K562 (cell line): ENCODE measurements around the gene CST3. TPM values are rescaled to one million over a fixed set of nuclear protein-coding genes. Genes with fewer than 3 reads are reported as not detected.

Experiments
- ATAC-seq: fragments of 200-7000 bp; cut with Tn5 transposase; 3 replicates; pipeline ENCODE4 v1.9.1; 2020; ENCODE audit warnings: moderate library complexity
- BruUV-seq: library from RNA; stranded (reverse); fragments of 400-500 nt; replicated peaks from 2 replicates; lab custom pipeline; 2021; lab: Mats Ljungman, UMichigan
- CTCF ChIA-PET: fragments of 300-600 bp; formaldehyde crosslinking; extraction: SDS; loops from one replicate; lab custom pipeline; 2021; ENCODE audit warnings: low intra/inter-chr PET ratio; lab: Yijun Ruan, JAX
- POLR2A ChIA-PET: fragments of 300-600, 350-650 bp; sonication (Branson Sonifier 250); formaldehyde crosslinking; extraction: SDS; loops from one replicate; lab custom pipeline; 2021; ENCODE audit warnings: antibody characterized with exemption, inconsistent platforms; lab: Yijun Ruan, JAX
- DNase-seq, 4 experiments: peaks; one replicate each; pipeline versions ENCODE4 v3.0.0 to v3.0.0-alpha.2; 2011 to 2018; ENCODE audit warnings: low spot score in 3 of 4, mixed read lengths in 3 of 4; ENCODE audit errors: extremely low read depth in 1 of 4
- FAIRE-seq: peaks from 2 replicates; lab custom pipeline; 2011; peaks lifted over from hg19 to GRCh38; lab: Jason Lieb, UNC
- H2AFZ ChIP-seq: 2 replicates; pipeline ENCODE4 v1.6.0; 2011; ENCODE audit warnings: low read depth, low read length, control low read depth, inconsistent platforms
- H3K27ac ChIP-seq: fragments of 200-600 bp; 3 replicates; pipeline ENCODE4 v1.8.0; 2011; ENCODE audit warnings: low read depth, mild to moderate bottlenecking, control low read depth, inconsistent platforms, low read length, moderate library complexity, mixed read lengths; ENCODE audit errors: extremely low read depth
- H3K27me3 ChIP-seq, 2 experiments: fragments of 300-600 bp in 1 of 2; 2 replicates in 1 of 2; 3 replicates in 1 of 2; pipeline versions ENCODE4 v1.6.0 to v1.8.0; 2011; ENCODE audit warnings: inconsistent platforms in 2 of 2, low read length in 2 of 2, mild to moderate bottlenecking in 1 of 2, mixed read lengths in 1 of 2, moderate library complexity in 1 of 2; ENCODE audit not compliant: control insufficient read depth in 2 of 2, insufficient read depth in 2 of 2
- H3K36me3 ChIP-seq: fragments of 300-600 bp; 3 replicates; pipeline ENCODE4 v1.8.0; 2011; ENCODE audit warnings: mild to moderate bottlenecking, low read length, inconsistent platforms; ENCODE audit not compliant: control insufficient read depth, insufficient read depth
- H3K4me1 ChIP-seq, 2 experiments: fragments of 200-600 bp in 1 of 2; replicated peaks in 1 of 2; 2 replicates in 1 of 2; 3 replicates in 1 of 2; pipeline versions ENCODE4 v1.5.1 to v1.8.0; 2011; ENCODE audit warnings: inconsistent platforms in 2 of 2, low read length in 2 of 2, mild to moderate bottlenecking in 1 of 2, mixed read lengths in 1 of 2, moderate library complexity in 1 of 2; ENCODE audit not compliant: control insufficient read depth in 2 of 2, insufficient read depth in 2 of 2
- H3K4me2 ChIP-seq: 2 replicates; pipeline ENCODE4 v1.6.1; 2011; ENCODE audit warnings: low read length, control low read depth, inconsistent platforms, mixed read lengths; ENCODE audit not compliant: insufficient read depth
- H3K4me3 ChIP-seq: fragments of 200-600 bp; sonication (generic), shearing (Covaris generic); 2 replicates; pipeline ENCODE4 v1.5.1; 2016; ENCODE audit warnings: control low read depth, inconsistent platforms
- H3K79me2 ChIP-seq: fragments of 200-600 bp; 3 replicates; pipeline ENCODE4 v1.8.0; 2011; ENCODE audit warnings: low read length, inconsistent platforms; ENCODE audit not compliant: control insufficient read depth, insufficient read depth
- H3K9ac ChIP-seq, 2 experiments: 2 replicates each; pipeline versions ENCODE4 v1.6.0 to v1.6.1; 2011; ENCODE audit warnings: low read depth in 2 of 2, low read length in 2 of 2, control low read depth in 1 of 2, inconsistent platforms in 1 of 2, mild to moderate bottlenecking in 1 of 2, mixed read lengths in 1 of 2; ENCODE audit not compliant: insufficient read depth in 1 of 2
- H3K9me1 ChIP-seq: one replicate; pipeline ENCODE4 v1.6.0; 2011; ENCODE audit warnings: inconsistent platforms, mild to moderate bottlenecking, low read length, moderate library complexity; ENCODE audit not compliant: control insufficient read depth, insufficient read depth
- H3K9me3 ChIP-seq: replicated peaks from 2 replicates; pipeline ENCODE4 v1.5.1; 2011; ENCODE audit warnings: low read depth, low read length, inconsistent platforms; ENCODE audit not compliant: control insufficient read depth, insufficient read depth
- H4K20me1 ChIP-seq: replicated peaks from 2 replicates; pipeline ENCODE4 v1.6.1; 2011; ENCODE audit warnings: low read length, inconsistent platforms, mixed read lengths; ENCODE audit not compliant: control insufficient read depth, insufficient read depth
- BRCA1 ChIP-seq, 2 experiments: fragments of 450-650 bp in 1 of 2; sonication (generic) in 1 of 2; formaldehyde crosslinking in 1 of 2; IDR thresholded peaks; 2 replicates each; pipeline versions ENCODE4 v1.5.0 to v1.6.1; 2017 to 2020; ENCODE audit warnings: mild to moderate bottlenecking in 1 of 2, missing genetic modification reagents in 1 of 2
- NBN ChIP-seq: fragments of 450-650 bp; IDR thresholded peaks from 2 replicates; pipeline ENCODE4 v1.6.1; 2016; ENCODE audit warnings: low read depth, mild to moderate bottlenecking
- U2AF1 ChIP-seq: fragments of 200-400 bp; formaldehyde crosslinking; optimal IDR thresholded peaks from 2 replicates; pipeline ENCODE3; 2017; ENCODE audit warnings: mild to moderate bottlenecking, low read depth, low read length, moderate library complexity
- WGBS: fragments of 100-300 bp; shearing (Covaris generic); methylation state at CpG from one replicate; pipeline ENCODE4 v1.1.6; 2016; ENCODE audit warnings: low coverage, mixed read lengths; ENCODE audit not compliant: insufficient coverage; ENCODE audit errors: missing lambda C conversion rate; 5-methylcytosine and 5-hydroxymethylcytosine counted together
- in situ Hi-C: fragments of 300-500 bp; cut with MboI; formaldehyde crosslinking; loops from 4 replicates; pipeline ENCODE4 v1.15.0; 2018; ENCODE audit warnings: inconsistent platforms, mixed read lengths
- intact Hi-C: fragments of 100-400 bp; cut with micrococcal nuclease; formaldehyde crosslinking; loops from 2 replicates; pipeline ENCODE4 v1.14.2; 2022
- polyA plus RNA-seq, 8 experiments: library from polyadenylated mRNA; depleted of rRNA in 4 of 8; stranded (reverse) in 5 of 8; unstranded in 3 of 8; fragments of >200 nt; fragmentation: Nextera tagmentation in 2 of 8; fragmentation: Illumina TruSeq in 1 of 8; extraction: Ambion mirVana in 2 of 8; extraction: Trizol in 1 of 8; gene quantifications; 2 replicates each; pipeline versions ENCODE4 v1.2.1 to v1.2.3, GENCODE V29; 2011 to 2014; ENCODE audit warnings: inconsistent platforms in 1 of 8, missing spikeins in 1 of 8
- total RNA-seq, 7 experiments: library from RNA; depleted of rRNA in 6 of 7; stranded (reverse); fragments of >200 nt in 6 of 7; fragmentation: Illumina TruSeq in 2 of 7; extraction: Trizol in 2 of 7; gene quantifications; 2 replicates each; pipeline versions ENCODE4 v1.2.1 to v1.2.3, GENCODE V29; 2011 to 2021; ENCODE audit warnings: low replicate concordance in 1 of 7

CST3 gene
- total and polyA plus RNA-seq, 9 of the 15 experiments (the other 6 are each of a cell fraction or from before 2014, with no cell fraction given) = 8.7 to 113 (median 48.5) TPM

DNA sequence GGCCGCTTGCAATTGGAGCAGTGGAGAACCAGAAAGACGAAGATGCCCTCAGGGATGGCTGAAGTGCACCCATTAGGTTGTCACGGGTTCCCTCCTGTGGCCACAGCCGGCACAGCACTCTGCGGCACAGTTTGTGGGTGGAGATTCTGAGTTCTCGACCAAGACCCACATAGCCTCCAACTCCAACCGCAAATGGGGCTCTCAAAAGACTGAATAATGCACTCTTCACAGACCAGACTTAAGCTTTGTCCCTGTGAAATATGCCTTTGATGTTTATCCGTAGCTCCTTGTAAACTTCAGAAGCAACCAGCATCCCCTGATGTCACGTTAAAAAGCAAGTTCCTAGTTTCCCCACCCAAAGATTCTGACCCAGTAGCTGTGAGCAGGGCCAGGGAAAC, 31.1 kb downstream of the CST3 start (continued):
- no peak for TF ChIP-seq NBN

DNA sequence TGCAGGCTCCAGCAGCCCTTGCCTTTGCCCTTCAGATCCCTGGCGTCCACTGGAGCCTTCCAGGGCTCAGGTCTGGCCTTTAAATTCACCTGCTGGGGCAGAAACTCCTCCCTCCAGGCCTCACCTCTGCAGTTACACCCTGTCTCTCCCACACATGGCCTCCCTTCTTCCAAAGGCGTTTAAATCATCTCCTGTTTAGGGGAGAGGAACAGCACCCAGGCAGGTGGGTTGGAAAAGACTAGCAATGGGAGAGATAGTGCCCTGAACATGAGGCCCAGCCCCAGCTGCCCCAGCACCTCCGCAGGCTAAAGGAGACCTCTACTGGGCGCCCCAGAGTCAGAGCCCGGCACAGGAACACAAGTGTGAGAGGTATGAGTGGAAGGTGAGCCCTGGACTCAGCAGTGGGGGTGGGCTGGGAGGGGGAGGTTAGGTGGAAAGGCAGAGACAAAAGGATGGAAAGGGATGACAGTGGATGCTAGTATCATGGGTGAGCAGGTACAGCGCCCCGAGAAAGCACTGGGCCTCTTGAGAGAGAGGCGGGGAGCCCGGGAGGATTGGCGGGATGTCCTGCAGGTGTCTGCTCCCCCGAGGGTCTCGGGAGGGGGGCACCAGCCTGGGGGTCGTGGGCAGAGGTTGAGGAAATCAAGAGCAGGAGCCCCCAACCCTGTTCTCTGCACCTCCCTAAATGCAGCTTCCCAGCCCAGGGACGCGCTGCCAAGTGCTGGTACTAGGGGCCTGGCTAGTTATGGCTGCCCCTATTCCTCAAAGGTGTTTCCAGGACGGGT, 31.7 kb downstream of the CST3 start, which contains the start of gene CST9:
Gene CST9 (minus strand): TSS at position 51 of the 785 bp plus-strand sequence. CDS start 53 bp downstream, outside the sequence.
- H3K9me1 ChIP-seq = no peaks in the 10 kb centered on the region
- H3K4me3 ChIP-seq = no peak within 1 kb of the TSS
- intact Hi-C loops (loop anchor here (1.0 kb wide), 1 partner anchor 165 kb away; no protein-coding TSS in a partner anchor), in situ Hi-C loops (no loop called here)
- H3K27ac ChIP-seq = no peak within 1 kb of the TSS
- H3K79me2 ChIP-seq = no peaks in the 10 kb centered on the region
- no peaks in the 10 kb centered on the region for H3K36me3 ChIP-seq
- no peak within 1 kb of the TSS for H3K4me2 ChIP-seq
- H3K9ac ChIP-seq = no peak within 1 kb of the TSS
- H3K9me3 ChIP-seq = no peaks in the 10 kb centered on the region
- H3K4me1 ChIP-seq = no peaks in the 10 kb centered on the region; a peak in 1 of 5 replicates
- ATAC-seq (no peak), FAIRE-seq (no peak), DNase-seq (no peak)
- WGBS = 1% methylated on average over 10 of the region's 16 CpGs
- TF ChIP-seq BRCA1 (IDR thresholded peaks at IDR 0.05) (no peak), BRCA1 (CRISPR knock-in tag; IDR thresholded peaks at IDR 0.05) (no peak), U2AF1 (no peak)
- H2AFZ ChIP-seq = peak within 1 kb of the TSS; percentile 16; the same call in 1 of the 2 replicates
- ChIA-PET POLR2A (no interaction called here), CTCF (interaction anchor here (2.4 kb wide), 1 partner anchor 164 kb away, joined by 25 read pairs; no protein-coding TSS in a partner anchor)
- peaks cover 0 to 4% of the 10 kb centered on the region in 2 experiments; a peak in 2 of 5 replicates for H3K27me3 ChIP-seq
- no TSS peak for BruUV-seq
- H4K20me1 ChIP-seq = peaks cover 6% of the 10 kb centered on the region; the same call in 1 of the 2 replicates
